IMR-90 (cell line): Measurements from ENCODE around the gene MT1A.

ENCODE experiments used
- CHD1 ChIP-seq: IDR thresholded peaks from 2 replicates; pipeline ENCODE4 v1.6.1; 2012; ENCODE audit warnings: low read depth, low read length, improper control_type of control experiment
- CTCF ChIP-seq: conservative IDR thresholded peaks from 2 replicates; pipeline ENCODE4 v1.5.1; 2012; ENCODE audit warnings: mild to moderate bottlenecking, low read depth, low read length, improper control_type of control experiment
- POLR2A ChIP-seq: IDR thresholded peaks from 2 replicates; pipeline ENCODE4 v1.6.1; 2012; ENCODE audit warnings: mild to moderate bottlenecking, low read depth, low read length
- RFX5 ChIP-seq: IDR thresholded peaks from 2 replicates; pipeline ENCODE4 v1.8.0; 2012; ENCODE audit warnings: low read depth, mild to moderate bottlenecking, low read length, moderate library complexity

- TF ChIP-seq POLR2A (no peak), CTCF (0 out of 2 replicates have a peak, but pooled peaks have one; percentile 24), RFX5 (no peak), CHD1 (no peak)
Observed at GRCh38 chr16:56609463-56609921, 29.0 kb upstream of the MT1A start.
